Spinal cord (tissue), 10 donors: ENCODE measurements around the gene KAT7. TPM values are rescaled to one million over a fixed set of nuclear protein-coding genes. Genes with fewer than 3 reads are reported as not detected.

Source experiments
- DNase-seq, 6 donors: peaks; one replicate each; pipeline versions ENCODE4 v3.0.0 to v3.0.0-alpha.2; 2013 to 2015; ENCODE audit warnings: low spot score in 6 of 6, low read depth in 4 of 6
- H3K27ac ChIP-seq: one replicate; pipeline ENCODE4 v1.5.1; 2013; ENCODE audit warnings: low read depth, low read length, control low read depth
- H3K27me3 ChIP-seq: one replicate; pipeline ENCODE4 v1.6.1; 2013; ENCODE audit warnings: low read length; ENCODE audit not compliant: control insufficient read depth, insufficient read depth
- H3K36me3 ChIP-seq: one replicate; pipeline ENCODE4 v1.6.1; 2013; ENCODE audit warnings: low read length; ENCODE audit not compliant: control insufficient read depth, insufficient read depth
- H3K4me1 ChIP-seq: one replicate; pipeline ENCODE4 v1.6.1; 2013; ENCODE audit warnings: low read length; ENCODE audit not compliant: control insufficient read depth, insufficient read depth
- H3K4me3 ChIP-seq: one replicate; pipeline ENCODE4 v1.5.1; 2013; ENCODE audit warnings: low read depth, low read length, control low read depth
- H3K9me3 ChIP-seq: one replicate; pipeline ENCODE4 v1.6.1; 2013; ENCODE audit warnings: low read length; ENCODE audit not compliant: control insufficient read depth, insufficient read depth
- WGBS: methylation state at CpG from one replicate; pipeline ENCODE4 v1.1.5; 2013; ENCODE audit warnings: missing lambda C conversion rate; ENCODE audit not compliant: insufficient coverage; 5-methylcytosine and 5-hydroxymethylcytosine counted together
- polyA plus RNA-seq, 2 donors: library from polyadenylated mRNA; unstranded; fragments of 120-200 nt; gene quantifications; one replicate each; pipeline ENCODE4 v1.2.1, GENCODE V29; 2013; ENCODE audit not compliant: insufficient read length in 2 of 2
- total RNA-seq, 2 donors: library from RNA; depleted of rRNA in 1 of 2; stranded (reverse); fragments of 120-200 nt in 1 of 2; fragments of >200 nt in 1 of 2; gene quantifications; one replicate each; pipeline versions ENCODE4 v1.2.3 to v1.2.4, GENCODE V29; 2013 to 2014
- donor health status: healthy.

Gene KAT7
- total and polyA plus RNA-seq, 4 donors, result 53.0 to 58.6 (median 54.2) TPM

GRCh38 chr17:49859991-49860953 is 71.8 kb downstream of the KAT7 start:
- Histone ChIP-seq H3K36me3 (peaks cover 2% of the 10 kb centered on the region), H3K4me3 (no peak overlapping the region), H3K4me1 (peaks cover 16% of the 10 kb centered on the region), H3K27me3 (peaks cover 9% of the 10 kb centered on the region), H3K27ac (no peak overlapping the region), H3K9me3 (no peaks in the 10 kb centered on the region)
- DNase-seq, result no peak
- WGBS, result 68% methylated on average over 18 of the region's 20 CpGs

GRCh38 chr17:49861150-49861884 is 72.8 kb downstream of the KAT7 start:
- WGBS, result 31% methylated on average over 13 of the region's 16 CpGs
- H3K4me1 ChIP-seq, result peaks cover 19% of the 10 kb centered on the region
- H3K36me3 ChIP-seq, result peaks cover 2% of the 10 kb centered on the region
- H3K27me3 ChIP-seq, result peaks cover 9% of the 10 kb centered on the region
- no peak overlapping the region for H3K27ac ChIP-seq
- peak in 2 of 6 donors; percentile 65 to 79 for DNase-seq
- no peaks in the 10 kb centered on the region for H3K9me3 ChIP-seq
- H3K4me3 ChIP-seq, result no peak overlapping the region

- no peak for DNase-seq
- peaks cover 2% of the 10 kb centered on the region for H3K36me3 ChIP-seq
- H3K4me1 ChIP-seq, result peaks cover 19% of the 10 kb centered on the region
- no peak overlapping the region for H3K4me3 ChIP-seq
- H3K27me3 ChIP-seq, result peaks cover 9% of the 10 kb centered on the region
- 48% methylated on average over 13 of the region's 17 CpGs for WGBS
- H3K9me3 ChIP-seq, result no peaks in the 10 kb centered on the region
- H3K27ac ChIP-seq, result no peak overlapping the region
Measured at GRCh38 chr17:49862781-49863331, 74.4 kb downstream of the KAT7 start.

- Histone ChIP-seq H3K4me3 (no peak overlapping the region), H3K27me3 (peaks cover 9% of the 10 kb centered on the region), H3K4me1 (peaks cover 19% of the 10 kb centered on the region), H3K27ac (no peak overlapping the region), H3K9me3 (no peaks in the 10 kb centered on the region), H3K36me3 (peaks cover 2% of the 10 kb centered on the region)
- DNase-seq, result no peak
- 14% methylated on average over 1 of the region's 1 CpG for WGBS
Measured at GRCh38 chr17:49866019-49866380, 77.5 kb downstream of the KAT7 start.

GRCh38 chr17:49866882-49867413 is 78.5 kb downstream of the KAT7 start:
- H3K27ac ChIP-seq, result no peak overlapping the region
- no peak overlapping the region for H3K4me3 ChIP-seq
- no peaks in the 10 kb centered on the region for H3K9me3 ChIP-seq
- 83% methylated on average over 2 of the region's 3 CpGs for WGBS
- H3K36me3 ChIP-seq, result peaks cover 2% of the 10 kb centered on the region
- H3K4me1 ChIP-seq, result peaks cover 14% of the 10 kb centered on the region
- peaks cover 6% of the 10 kb centered on the region for H3K27me3 ChIP-seq
- DNase-seq, result no peak

GRCh38 chr17:49869038-49869374 is 80.5 kb downstream of the KAT7 start:
- 57% methylated on average over 1 of the region's 1 CpG for WGBS
- Histone ChIP-seq H3K4me1 (peaks cover 5% of the 10 kb centered on the region), H3K36me3 (no peaks in the 10 kb centered on the region), H3K27ac (no peak overlapping the region), H3K4me3 (no peak overlapping the region), H3K27me3 (no peaks in the 10 kb centered on the region), H3K9me3 (no peaks in the 10 kb centered on the region)
- DNase-seq, result no peak

GRCh38 chr17:49870298-49870697 is 81.8 kb downstream of the KAT7 start:
- no peak overlapping the region for H3K4me3 ChIP-seq

GRCh38 chr17:49871211-49871610 is 82.7 kb downstream of the KAT7 start:
- Histone ChIP-seq H3K9me3 (no peaks in the 10 kb centered on the region), H3K4me1 (no peaks in the 10 kb centered on the region), H3K27ac (no peak overlapping the region), H3K27me3 (peaks cover 3% of the 10 kb centered on the region), H3K4me3 (no peak overlapping the region), H3K36me3 (no peaks in the 10 kb centered on the region)
- DNase-seq, result no peak
- 76% methylated on average over 4 of the region's 7 CpGs for WGBS

More at GRCh38 chr17:49870298-49870697, 81.8 kb downstream of the KAT7 start:
- H3K27ac ChIP-seq, result no peak overlapping the region
- no peak for DNase-seq
- peaks cover 3% of the 10 kb centered on the region for H3K4me1 ChIP-seq
- no peaks in the 10 kb centered on the region for H3K36me3 ChIP-seq
- no peaks in the 10 kb centered on the region for H3K9me3 ChIP-seq
- peaks cover 3% of the 10 kb centered on the region for H3K27me3 ChIP-seq
- WGBS, result 89% methylated on average over 9 of the region's 11 CpGs

- no peaks in the 10 kb centered on the region for H3K9me3 ChIP-seq
- H3K4me3 ChIP-seq, result no peak overlapping the region
- H3K36me3 ChIP-seq, result no peaks in the 10 kb centered on the region
- no peaks in the 10 kb centered on the region for H3K4me1 ChIP-seq
- no peak overlapping the region for H3K27ac ChIP-seq
- DNase-seq, result no peak
- WGBS, result 64% methylated on average over 5 of the region's 6 CpGs
- H3K27me3 ChIP-seq, result peaks cover 3% of the 10 kb centered on the region
Measured at GRCh38 chr17:49872754-49873377, 84.4 kb downstream of the KAT7 start.
